HG03442 (cell line): ENCODE data around the gene OR14K1.
"Not testable (repeated sequence)": the region's sequence is repeated elsewhere in the genome, so short reads cannot be mapped to it uniquely, and the experiment has no call there.

Experiments used
- ATAC-seq: cut with Tn5 transposase; IDR thresholded peaks from one replicate; pipeline ENCODE4 v1.9.1; 2021; ENCODE audit warnings: mild to moderate bottlenecking, moderate library complexity; ENCODE audit not compliant: unreplicated experiment

Gene OR14K1

GRCh38 chr1:247738315-247738714, at the start of gene OR14K1:
TSS of gene OR14K1 (plus strand) at chr1:247738615. CDS start at chr1:247738615, 0 bp downstream.
- ATAC-seq, result no peak

- no peak for ATAC-seq
Measured at GRCh38 chr1:247701338-247701737, 37.1 kb upstream of the OR14K1 start.

- not testable (repeated sequence) for ATAC-seq
Measured at GRCh38 chr1:247710681-247711080, 27.7 kb upstream of the OR14K1 start.

- ATAC-seq, result no peak
Measured at GRCh38 chr1:247713753-247714152, 24.7 kb upstream of the OR14K1 start.

GRCh38 chr1:247716546-247716945, 21.9 kb upstream of the OR14K1 start, which contains the start of gene OR6F1:
TSS of gene OR6F1 (minus strand) at chr1:247716646. CDS start at chr1:247712755, 3,891 bp downstream.
- no peak for ATAC-seq

- ATAC-seq, result no peak
Measured at GRCh38 chr1:247721222-247721621, 17.2 kb upstream of the OR14K1 start.

- ATAC-seq, result no peak
Measured at GRCh38 chr1:247740721-247741120, 2.3 kb downstream of the OR14K1 start.

- ATAC-seq, result no peak
Measured at GRCh38 chr1:247741756-247742155, 3.3 kb downstream of the OR14K1 start.

GRCh38 chr1:247742215-247742760, 3.9 kb downstream of the OR14K1 start:
- not testable (repeated sequence) for ATAC-seq

- ATAC-seq, result no peak
Measured at GRCh38 chr1:247746391-247746935, 8.0 kb downstream of the OR14K1 start.

- no peak for ATAC-seq
Measured at GRCh38 chr1:247747616-247748015, 9.2 kb downstream of the OR14K1 start.

GRCh38 chr1:247748041-247748440, 9.6 kb downstream of the OR14K1 start, which contains the start of gene OR14A2:
TSS of gene OR14A2 (minus strand) at chr1:247748141.
- ATAC-seq, result no peak

- ATAC-seq, result no peak
Measured at GRCh38 chr1:247749870-247750269, 11.5 kb downstream of the OR14K1 start.

- not testable (repeated sequence) for ATAC-seq
Measured at GRCh38 chr1:247754311-247754710, 15.9 kb downstream of the OR14K1 start.

GRCh38 chr1:247760456-247760855, 22.0 kb downstream of the OR14K1 start, which contains the start of gene OR1C1:
TSS of gene OR1C1 (minus strand) at chr1:247760556. CDS start at chr1:247758406, 2,150 bp downstream.
- no peak for ATAC-seq

- no peak for ATAC-seq
Measured at GRCh38 chr1:247769603-247770002, 31.2 kb downstream of the OR14K1 start.
